ENCODE data around the gene ZNF846. TPM values are rescaled to one million over a fixed set of nuclear protein-coding genes. Genes with fewer than 3 reads are reported as not detected.

Gene ZNF846
- total RNA-seq, 1 experiment from 2014 or later: 3.5 TPM

Other genes starting within 250 kb of the ZNF846 start
- gene ZNF426, start 230.1 kb downstream of the ZNF846 start, total RNA-seq (2014; rRNA removed; shearing (Covaris generic)): 4.7 and 5.9 TPM in 2 replicates
- 22.9 and 29.1 TPM in 2 replicates for gene ZNF121, start 184.2 kb downstream of the ZNF846 start, total RNA-seq (2014; rRNA removed; shearing (Covaris generic))
- gene ZNF561, start 147.5 kb downstream of the ZNF846 start, total RNA-seq (2014; rRNA removed; shearing (Covaris generic)): 9.8 and 14.5 TPM in 2 replicates
- gene ZNF562, start 93.6 kb downstream of the ZNF846 start, total RNA-seq (2014; rRNA removed; shearing (Covaris generic)): 7.8 and 9.6 TPM in 2 replicates
- 16.9 and 34.1 TPM in 2 replicates for gene FBXL12, start 50.3 kb upstream of the ZNF846 start, total RNA-seq (2014; rRNA removed; shearing (Covaris generic))
- gene UBL5, start 59.2 kb upstream of the ZNF846 start, total RNA-seq (2014; rRNA removed; shearing (Covaris generic)): 472 and 541 TPM in 2 replicates
- 171 and 230 TPM in 2 replicates for gene PIN1, start 66.6 kb upstream of the ZNF846 start, total RNA-seq (2014; rRNA removed; shearing (Covaris generic))
- 0.11 TPM in 1 of 2 replicates, not detected in the other for gene OLFM2, start 167.8 kb upstream of the ZNF846 start, total RNA-seq (2014; rRNA removed; shearing (Covaris generic))
- 0.38 and 0.39 TPM in 2 replicates for gene COL5A3, start 241.8 kb upstream of the ZNF846 start, total RNA-seq (2014; rRNA removed; shearing (Covaris generic))
- gene RDH8, start 244.7 kb upstream of the ZNF846 start, total RNA-seq (2014; rRNA removed; shearing (Covaris generic)): not detected in 2 replicates

All from SJSA1 (cell line).